GM18867 (cell line): ENCODE data around the gene TMEM212.
"Not testable (repeated sequence)": the region's sequence is repeated elsewhere in the genome, so short reads cannot be mapped to it uniquely, and the experiment has no call there.

Source experiments
- ATAC-seq: cut with Tn5 transposase; IDR thresholded peaks from one replicate; pipeline ENCODE4 v1.9.1; 2021; ENCODE audit warnings: mild to moderate bottlenecking, moderate library complexity; ENCODE audit not compliant: unreplicated experiment

The TMEM212 gene

DNA sequence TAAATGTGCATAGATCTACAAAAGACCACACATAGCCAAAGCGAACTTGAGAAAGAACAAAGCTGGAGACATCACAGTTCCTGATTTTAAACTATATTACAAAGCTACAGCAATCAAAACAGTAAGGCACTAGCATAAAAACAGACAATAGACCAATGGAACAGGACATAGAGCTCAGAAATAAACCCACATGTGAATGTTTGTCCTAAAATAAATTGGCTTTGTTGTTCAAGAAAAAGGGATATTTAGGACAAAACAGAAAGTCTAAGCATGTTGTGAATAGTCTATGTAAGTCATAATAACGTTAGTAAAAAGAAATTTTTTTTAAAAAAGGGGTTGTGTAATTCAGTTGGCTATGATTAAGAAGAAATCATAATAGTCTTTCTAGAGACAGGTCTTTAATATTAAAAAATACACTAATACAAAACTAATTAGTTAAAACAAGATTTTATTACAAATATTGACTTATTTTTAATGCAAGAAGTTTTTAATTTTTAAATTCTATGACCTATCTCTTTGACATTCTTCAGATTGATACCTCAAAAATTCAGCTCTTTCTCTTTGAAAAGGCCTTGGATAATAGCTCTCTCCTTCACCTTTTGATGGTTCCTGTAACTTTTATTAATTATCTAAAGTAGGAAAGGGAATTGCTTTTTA, 11.6 kb downstream of the TMEM212 start:
- no peak for ATAC-seq

DNA sequence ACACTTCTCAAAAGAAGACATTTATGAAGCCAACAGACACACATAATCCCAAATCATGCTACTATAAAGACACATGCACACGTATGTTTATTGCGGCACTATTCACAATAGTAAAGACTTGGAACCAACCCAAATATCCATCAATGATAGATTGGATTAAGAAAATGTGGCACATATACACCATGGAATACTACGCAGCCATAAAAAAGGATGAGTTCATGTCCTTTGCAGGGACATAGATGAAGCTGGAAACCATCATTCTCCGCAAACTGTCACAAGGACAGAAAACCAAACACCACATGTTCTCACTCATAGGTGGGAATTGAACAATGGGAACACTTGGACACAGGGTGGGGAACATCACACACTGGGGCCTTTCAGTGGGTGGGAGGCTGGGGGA, 15.6 kb downstream of the TMEM212 start:
- ATAC-seq, result not testable (repeated sequence)

DNA sequence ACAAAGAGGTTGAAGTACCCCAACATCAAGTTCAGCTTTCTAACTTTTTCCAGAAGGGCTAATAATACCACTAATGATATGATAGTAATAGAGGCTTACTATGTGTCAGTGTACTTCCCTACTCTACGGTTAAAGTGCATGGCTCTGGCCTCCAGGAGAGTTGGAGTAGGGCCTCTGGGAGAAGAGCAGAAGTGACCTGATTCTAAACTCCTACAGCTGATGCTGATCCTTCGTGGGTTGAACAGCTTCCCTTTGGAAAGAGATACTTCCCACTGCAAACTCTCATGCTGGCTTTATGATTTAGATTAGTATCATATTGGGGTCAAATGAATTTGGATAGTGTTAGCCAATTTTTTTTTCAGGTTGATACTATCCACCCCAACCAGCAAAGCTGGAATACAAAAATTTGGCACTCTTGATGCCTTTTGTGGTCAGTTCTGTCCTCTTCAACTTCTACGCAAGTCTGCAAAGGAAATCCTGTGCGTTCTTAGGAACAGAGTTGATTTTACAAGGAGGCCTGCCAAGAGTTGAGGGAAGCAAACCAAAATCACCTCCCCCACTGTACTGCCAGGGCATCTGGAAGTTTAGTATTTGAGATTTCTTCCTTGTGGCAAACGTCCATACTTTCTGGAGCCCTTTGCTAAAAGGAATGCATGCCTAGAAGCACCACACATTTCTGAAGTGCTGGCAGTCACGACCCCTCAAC, 17.8 kb downstream of the TMEM212 start:
- no peak for ATAC-seq

DNA sequence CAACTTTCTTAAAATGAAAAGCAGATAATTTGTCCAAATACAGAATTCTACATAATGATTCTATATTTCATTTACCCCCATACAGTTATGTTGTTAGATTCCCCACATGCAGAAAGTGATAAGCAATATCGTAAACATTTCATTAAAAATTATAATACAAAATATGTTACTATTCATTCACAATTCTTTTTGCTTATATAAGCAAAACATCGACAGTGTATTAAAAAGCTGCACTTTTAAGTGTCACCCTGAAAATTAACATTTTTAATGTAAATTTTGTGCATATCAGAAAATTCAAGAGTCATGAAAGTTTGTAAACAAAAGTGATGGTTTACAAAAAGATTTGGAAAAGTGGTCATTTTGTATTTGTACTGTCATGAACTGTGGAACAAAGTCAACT, 19.2 kb downstream of the TMEM212 start:
- no peak for ATAC-seq

DNA sequence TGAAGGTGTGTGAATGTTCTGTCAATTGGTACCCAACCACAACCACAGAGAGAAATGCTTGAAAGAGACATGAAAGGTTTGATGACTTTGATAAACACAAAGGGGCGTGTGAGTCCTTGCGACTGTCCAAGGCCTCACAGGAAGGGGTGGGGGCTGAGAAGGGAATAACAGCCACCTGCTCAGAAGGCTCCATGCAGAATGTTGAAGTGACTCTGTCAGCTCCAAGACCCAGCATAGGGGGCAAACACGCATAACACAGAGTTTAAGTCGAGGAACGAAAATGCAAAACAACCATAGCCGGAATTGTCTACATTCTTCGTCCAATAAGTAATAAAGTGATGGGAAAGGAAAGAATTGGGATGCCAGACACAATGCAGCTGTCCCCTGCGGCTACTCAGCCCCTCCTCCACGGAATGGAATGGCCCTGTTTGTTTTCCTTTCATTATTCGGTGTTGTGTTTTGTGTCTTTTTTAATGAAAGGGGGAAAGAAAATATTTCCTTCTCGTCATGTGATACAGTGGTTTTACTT, 19.9 kb downstream of the TMEM212 start:
- no peak for ATAC-seq

DNA sequence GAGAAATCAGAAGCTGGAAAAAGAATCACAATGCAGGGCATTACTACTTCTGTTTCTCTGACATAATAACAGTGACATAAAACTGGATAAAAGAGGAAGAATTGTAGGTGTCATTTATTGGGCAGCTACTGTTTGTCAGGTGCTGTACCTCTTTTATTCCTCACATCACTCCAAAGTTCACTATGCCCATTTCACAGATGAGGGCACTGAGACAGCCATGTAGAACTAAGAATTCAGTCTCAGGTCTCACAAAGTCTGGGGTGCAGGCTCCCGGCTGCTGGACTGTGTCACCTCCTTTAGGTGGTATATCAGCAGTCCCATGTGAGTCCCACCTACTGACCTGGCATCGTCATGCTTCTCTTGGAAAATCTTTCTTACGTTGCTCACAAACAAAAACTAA, 20.8 kb downstream of the TMEM212 start:
- ATAC-seq, result no peak

DNA sequence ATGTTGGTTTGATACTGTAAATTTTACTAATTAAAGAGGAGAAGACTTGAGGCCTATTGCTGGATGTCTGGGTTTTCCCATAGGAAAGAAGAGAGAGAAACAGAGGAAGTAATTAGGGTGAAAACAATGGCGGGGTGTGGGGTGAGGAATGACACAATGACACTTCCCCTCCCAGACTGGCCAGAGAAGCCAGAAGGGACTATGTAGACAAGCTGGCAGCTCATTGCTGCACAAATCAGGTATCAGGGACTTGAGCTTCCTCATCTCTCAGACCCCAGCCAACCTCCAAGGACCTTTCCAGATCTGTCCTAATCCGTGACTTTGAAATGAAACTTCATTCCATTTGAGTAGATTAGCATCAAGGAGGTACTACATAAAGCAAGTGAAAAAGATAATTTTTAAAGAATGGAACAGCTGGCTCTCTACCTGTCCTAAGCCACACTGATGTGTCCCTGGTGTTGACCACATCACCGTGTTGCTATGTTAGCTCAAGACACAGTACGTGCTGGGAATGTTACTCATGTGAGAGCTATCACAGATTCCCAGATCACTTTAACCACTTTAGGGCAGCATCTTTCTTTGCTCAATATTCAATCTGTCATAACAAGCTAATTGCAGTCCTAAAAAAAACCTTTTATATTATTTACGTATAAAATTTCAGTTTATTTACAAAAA, 22.2 kb downstream of the TMEM212 start:
- no peak for ATAC-seq

DNA sequence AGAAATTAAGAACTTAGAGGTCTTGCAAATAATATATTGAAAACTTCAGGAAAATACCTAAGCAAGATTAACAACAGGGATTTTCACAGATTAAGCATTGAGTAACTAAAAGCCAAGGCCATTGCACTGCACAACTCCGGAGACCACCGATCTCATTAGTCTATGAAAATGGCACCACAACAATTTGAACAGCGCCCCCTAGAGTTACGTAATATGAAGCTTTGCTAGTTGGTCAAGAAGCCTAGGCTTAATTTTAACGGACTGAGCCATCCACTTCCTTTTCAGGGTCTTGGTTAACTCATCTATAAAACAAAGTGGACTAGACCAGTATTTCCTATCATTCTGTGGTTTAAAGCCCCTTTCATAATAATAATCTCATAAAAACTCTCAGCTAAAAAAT, 24.8 kb downstream of the TMEM212 start:
- ATAC-seq, result no peak

DNA sequence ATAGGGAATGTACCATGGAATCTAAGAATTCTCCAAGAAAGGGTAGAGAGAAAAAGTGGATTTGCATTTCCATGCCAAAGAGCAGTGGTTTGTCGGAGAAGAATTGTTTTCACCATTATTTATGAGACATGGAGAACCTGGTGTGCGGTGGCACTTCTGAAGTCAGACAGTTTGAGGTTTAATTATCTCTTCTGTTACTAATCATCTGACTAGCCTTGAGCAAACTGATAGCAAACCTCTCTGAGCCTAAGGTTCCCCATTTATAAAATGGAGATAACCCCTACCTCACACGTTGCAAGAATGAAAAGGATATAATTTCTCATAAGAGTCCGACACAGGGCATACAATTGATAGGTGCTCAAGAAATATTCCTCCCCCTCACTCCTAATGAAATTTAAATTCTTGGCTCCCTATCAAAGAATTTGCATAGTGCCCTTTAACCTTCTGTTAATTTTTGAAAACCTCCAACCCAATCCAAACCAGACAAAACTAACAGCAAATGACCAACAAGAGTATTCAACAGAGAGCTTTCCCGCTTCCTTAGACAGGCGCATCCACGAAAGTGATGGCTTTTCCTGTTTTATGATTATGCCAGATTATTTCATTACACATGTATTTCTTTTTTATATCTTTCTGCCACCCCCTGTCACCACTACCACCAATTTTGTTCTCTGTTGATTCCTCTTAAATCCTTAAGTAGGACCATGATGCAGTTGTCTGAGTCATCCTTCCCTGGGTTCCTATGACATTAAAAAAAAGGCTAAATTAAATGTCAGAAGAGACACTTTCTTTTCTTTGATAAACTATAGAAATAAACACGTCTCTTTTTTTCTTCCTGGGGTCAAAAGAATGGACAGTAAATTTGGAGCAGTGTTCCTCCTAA, 28.5 kb downstream of the TMEM212 start:
- no peak for ATAC-seq

DNA sequence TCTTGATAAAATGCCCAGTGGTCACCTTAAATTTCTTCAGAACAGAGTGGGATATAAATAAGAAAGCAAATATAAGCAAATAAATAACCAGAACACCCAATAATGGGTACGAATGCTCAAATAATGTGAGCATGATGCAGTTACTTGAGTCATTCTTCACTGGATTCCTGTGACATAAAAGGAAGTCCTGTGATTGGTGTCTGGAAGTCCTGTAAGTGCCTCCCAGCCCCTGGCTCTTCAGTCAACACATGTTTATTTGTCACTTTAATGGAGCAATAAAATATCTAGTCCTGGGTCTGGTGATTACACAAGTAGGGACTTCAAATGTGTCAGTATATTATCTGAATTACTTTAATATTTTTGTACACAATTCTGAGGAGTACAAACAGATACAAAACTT, 30.4 kb downstream of the TMEM212 start:
- ATAC-seq, result no peak

DNA sequence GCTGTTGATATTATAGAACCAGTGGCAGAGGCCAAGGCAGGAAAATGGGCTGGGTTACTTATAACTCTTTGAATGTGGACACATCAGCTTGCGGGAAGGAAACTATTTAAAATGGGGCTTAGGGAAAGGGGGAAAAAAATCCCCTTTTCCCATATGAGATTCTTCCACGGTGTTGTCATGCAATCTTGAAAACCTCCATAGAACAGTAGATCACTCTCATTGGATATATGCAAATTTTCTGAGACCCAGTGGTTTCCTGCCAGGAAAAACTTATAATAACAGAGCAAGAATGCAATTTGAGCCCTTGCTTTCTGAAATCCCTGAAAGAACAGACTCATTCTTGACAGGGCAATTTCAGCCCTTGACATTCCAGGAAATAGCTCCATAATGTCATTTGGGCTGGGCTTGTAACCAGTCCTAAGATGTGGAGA, 31.1 kb downstream of the TMEM212 start:
- no peak for ATAC-seq

DNA sequence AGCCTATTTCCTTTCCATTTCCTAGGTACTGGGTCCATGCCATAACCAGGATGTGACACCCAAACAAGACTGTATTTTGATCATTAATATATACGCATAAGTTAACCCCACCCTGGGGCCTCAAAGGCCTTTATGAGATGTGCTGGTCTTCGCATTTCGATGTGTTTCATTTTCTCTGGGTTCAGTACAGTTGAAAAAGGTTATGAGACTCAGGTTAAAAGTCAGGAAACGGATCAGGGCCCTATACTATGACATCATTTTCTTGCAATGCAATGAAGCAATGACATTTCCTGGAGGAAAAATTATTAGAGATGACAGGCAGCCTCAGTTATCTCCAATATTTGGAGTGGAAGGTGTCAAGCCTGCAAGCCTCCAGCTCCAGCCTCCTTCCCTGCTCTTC, 31.7 kb downstream of the TMEM212 start:
- no peak for ATAC-seq

DNA sequence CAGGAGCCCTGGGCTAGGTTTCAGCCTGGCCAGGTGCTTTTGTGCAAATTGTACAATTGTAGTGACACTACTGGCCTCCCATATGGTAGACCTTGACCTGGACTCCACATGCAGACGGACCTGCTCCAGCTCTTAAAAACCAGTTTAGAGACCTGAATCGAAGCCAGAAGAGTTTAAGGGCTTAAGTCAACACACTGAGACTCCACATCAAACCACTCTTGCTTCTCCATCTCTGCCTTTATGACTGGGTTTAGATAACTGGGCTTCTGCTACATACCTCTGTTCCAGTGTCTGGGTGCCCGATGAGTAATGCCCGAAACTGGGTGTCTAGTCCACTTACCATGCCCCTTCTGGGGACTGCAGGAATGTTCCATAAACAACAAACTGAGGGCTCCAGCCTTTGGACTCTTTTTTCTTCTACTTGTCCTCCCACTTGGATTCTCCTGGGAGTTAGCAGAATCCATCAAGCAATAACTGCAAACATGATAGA, 32.8 kb downstream of the TMEM212 start:
- no peak for ATAC-seq

DNA sequence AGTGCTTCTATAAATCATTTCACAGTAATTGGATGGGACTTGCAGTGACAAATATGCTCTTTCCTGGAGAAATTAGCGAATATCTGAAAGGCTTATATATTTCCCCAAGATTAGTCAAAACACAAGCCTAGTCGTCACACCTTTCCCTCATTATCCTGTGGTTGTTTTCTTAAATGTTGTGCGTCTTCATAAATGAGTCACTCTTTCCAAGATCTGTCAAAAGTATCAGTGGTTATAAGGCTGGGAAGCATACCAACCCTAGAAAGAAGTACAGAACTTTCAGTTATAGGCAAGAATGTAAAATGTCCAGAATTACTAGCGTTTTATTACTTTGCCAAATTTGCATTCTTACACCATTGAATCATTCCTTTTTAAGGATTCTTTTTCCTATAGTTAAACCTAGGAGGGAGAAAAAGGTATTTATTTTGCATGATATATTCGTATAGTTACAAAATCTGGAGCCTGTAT, 33.6 kb downstream of the TMEM212 start:
- ATAC-seq, result no peak

DNA sequence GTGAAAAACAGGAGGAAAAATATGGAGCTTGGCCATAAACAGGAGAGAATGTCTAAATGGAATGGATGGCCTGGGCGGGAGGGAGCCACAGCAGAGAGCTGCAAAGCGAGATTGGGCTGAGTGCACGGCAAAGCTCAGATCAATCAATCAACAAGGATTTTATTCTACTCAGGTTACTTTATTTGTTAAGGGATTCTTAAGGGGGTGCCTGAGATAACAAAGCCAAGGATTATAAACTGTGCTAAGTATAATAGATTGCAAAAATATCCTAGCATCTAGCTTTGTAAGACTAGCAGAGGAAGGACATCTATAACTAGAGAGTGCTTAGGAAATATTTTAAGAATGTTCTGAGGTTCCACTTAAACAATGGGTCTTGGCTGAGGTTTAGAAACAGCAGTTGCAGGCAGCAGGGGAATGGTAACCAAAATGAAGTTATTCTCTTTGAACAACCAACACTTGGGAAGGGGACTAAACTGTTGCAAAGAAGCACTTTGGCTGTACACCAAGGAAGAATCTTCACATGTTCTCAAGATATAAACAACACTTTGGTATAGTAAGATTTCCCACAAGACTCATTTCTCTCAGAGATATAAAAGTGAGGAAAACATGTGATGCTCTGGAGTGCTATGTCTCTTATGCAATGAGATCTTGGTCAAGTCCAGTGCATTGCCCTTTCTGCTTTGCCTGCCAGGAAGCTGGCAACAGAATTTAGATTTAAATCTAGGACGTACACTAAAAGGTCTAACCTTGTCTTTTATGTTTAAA, 35.5 kb downstream of the TMEM212 start:
- no peak for ATAC-seq

DNA sequence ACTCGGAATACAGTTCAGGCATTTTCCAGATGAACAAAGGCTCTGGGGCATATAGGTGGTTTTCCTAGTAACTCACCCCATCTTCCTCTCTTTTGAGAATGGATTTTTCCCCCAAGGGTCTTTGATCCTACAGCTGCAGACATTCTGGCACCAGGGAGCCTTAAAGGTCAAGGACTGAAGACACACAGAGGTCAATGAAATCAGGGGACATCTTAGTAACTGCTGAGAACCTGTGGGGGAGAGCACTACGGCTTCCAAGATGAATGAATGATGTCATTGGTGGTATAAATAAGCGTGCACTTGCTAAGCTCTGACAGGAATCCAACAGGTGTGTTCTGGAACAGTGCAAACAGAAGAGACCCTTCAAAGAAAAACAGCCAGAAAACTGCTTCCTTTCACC, 36.3 kb downstream of the TMEM212 start:
- no peak for ATAC-seq

DNA sequence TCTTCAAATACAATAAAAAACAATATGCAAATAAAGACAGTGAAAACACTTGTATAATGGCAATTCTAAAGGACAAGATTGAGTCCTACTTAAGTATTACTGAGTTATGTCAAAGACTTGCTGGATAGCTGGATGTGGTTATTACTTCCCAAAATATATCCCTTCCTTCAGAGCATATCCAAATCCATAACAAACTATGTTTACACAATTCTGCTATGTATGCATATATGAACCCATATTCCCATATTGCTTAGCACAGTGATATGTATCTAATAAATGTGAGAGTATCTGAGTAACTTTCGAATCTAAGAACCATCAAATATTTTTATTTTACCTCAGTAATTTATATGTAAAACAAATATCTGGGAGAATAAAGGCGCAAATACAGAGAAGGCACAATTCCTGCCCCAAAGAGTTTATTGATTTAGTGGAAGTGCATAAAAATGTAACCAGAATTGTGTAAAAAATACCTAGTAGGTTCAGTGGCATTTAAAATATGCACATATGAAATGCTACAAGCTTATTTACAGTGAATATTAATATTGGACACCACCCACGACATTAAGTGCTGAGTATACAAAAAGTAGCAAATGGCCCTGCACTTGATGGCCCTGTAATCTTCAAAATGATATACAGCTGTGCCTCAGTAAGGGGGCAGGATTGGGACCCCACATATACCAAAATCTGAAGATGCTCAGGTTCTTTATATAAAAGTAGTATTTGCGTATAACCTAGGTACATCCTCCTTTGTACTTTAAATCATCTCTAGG, 37.1 kb downstream of the TMEM212 start:
- ATAC-seq, result no peak

DNA sequence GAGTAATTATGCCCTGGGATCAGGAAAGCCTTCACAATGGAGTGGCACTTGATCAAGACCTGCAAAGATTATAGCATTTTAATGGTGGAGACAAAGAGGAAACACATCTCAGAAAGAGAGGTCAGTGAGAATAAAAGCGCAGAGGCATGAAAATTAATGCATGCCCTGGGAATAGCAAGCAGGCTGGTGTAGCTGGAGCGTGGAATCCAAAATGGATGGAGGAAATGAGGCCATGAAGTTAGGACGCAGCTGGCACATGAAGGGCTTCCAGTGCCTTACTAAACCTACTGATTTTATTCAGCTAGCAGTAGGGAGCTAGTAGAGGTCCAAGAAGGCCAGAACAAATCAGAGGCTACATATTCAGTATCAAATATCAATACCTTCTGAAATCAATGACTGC, 38.1 kb downstream of the TMEM212 start:
- ATAC-seq, result no peak

DNA sequence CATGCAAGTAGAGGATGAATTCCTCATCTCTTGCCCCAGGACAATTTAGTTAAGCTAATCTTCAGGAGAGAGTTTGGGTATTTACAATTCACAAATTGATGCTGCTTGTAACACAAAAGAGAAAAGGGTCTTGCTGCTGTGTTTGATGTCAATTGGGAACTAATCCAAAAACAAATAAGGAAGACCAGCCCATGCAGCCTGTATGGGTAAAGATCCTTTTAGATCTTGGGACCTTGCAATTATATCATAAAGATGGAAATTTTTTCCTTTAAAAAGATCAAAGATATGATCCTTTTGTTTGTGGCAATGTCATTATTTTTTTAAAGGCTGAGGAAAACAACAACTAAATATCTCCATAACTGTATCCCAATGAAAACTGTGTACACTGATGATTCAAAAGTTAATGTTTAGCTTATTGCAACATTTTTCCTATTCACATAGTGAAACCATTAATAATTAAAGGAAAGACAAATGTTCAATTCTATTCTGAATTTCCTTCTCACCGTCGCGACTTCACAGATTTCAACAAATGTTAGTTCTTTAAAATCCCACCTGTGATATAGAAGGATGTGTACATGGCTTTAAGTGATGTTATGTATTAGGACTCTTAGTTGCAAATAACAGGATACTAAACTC, 40.2 kb downstream of the TMEM212 start:
- ATAC-seq, result no peak
